K562 (cell line): Measurements from ENCODE around the gene SPTLC1. TPM values are rescaled to one million over a fixed set of nuclear protein-coding genes. Genes with fewer than 3 reads are reported as not detected.

Experiments
- ATAC-seq: fragments of 200-7000 bp; cut with Tn5 transposase; 3 replicates; pipeline ENCODE4 v1.9.1; 2020; ENCODE audit warnings: moderate library complexity
- BruUV-seq: library from RNA; stranded (reverse); fragments of 400-500 nt; replicated peaks from 2 replicates; lab custom pipeline; 2021; lab: Mats Ljungman, UMichigan
- CTCF ChIA-PET: fragments of 300-600 bp; formaldehyde crosslinking; extraction: SDS; loops from one replicate; lab custom pipeline; 2021; ENCODE audit warnings: low intra/inter-chr PET ratio; lab: Yijun Ruan, JAX
- POLR2A ChIA-PET: fragments of 300-600, 350-650 bp; sonication (Branson Sonifier 250); formaldehyde crosslinking; extraction: SDS; loops from one replicate; lab custom pipeline; 2021; ENCODE audit warnings: antibody characterized with exemption, inconsistent platforms; lab: Yijun Ruan, JAX
- DNase-seq, 4 experiments: peaks; one replicate each; pipeline versions ENCODE4 v3.0.0 to v3.0.0-alpha.2; 2011 to 2018; ENCODE audit warnings: low spot score in 3 of 4, mixed read lengths in 3 of 4; ENCODE audit errors: extremely low read depth in 1 of 4
- FAIRE-seq: peaks from 2 replicates; lab custom pipeline; 2011; peaks lifted over from hg19 to GRCh38; lab: Jason Lieb, UNC
- H2AFZ ChIP-seq: 2 replicates; pipeline ENCODE4 v1.6.0; 2011; ENCODE audit warnings: low read depth, low read length, control low read depth, inconsistent platforms
- H3K27ac ChIP-seq: fragments of 200-600 bp; 3 replicates; pipeline ENCODE4 v1.8.0; 2011; ENCODE audit warnings: low read depth, mild to moderate bottlenecking, control low read depth, inconsistent platforms, low read length, moderate library complexity, mixed read lengths; ENCODE audit errors: extremely low read depth
- H3K27me3 ChIP-seq, 2 experiments: fragments of 300-600 bp in 1 of 2; 2 replicates in 1 of 2; 3 replicates in 1 of 2; pipeline versions ENCODE4 v1.6.0 to v1.8.0; 2011; ENCODE audit warnings: inconsistent platforms in 2 of 2, low read length in 2 of 2, mild to moderate bottlenecking in 1 of 2, mixed read lengths in 1 of 2, moderate library complexity in 1 of 2; ENCODE audit not compliant: control insufficient read depth in 2 of 2, insufficient read depth in 2 of 2
- H3K36me3 ChIP-seq: fragments of 300-600 bp; 3 replicates; pipeline ENCODE4 v1.8.0; 2011; ENCODE audit warnings: mild to moderate bottlenecking, low read length, inconsistent platforms; ENCODE audit not compliant: control insufficient read depth, insufficient read depth
- H3K4me1 ChIP-seq, 2 experiments: fragments of 200-600 bp in 1 of 2; replicated peaks in 1 of 2; 2 replicates in 1 of 2; 3 replicates in 1 of 2; pipeline versions ENCODE4 v1.5.1 to v1.8.0; 2011; ENCODE audit warnings: inconsistent platforms in 2 of 2, low read length in 2 of 2, mild to moderate bottlenecking in 1 of 2, mixed read lengths in 1 of 2, moderate library complexity in 1 of 2; ENCODE audit not compliant: control insufficient read depth in 2 of 2, insufficient read depth in 2 of 2
- H3K4me2 ChIP-seq: 2 replicates; pipeline ENCODE4 v1.6.1; 2011; ENCODE audit warnings: low read length, control low read depth, inconsistent platforms, mixed read lengths; ENCODE audit not compliant: insufficient read depth
- H3K4me3 ChIP-seq: fragments of 200-600 bp; sonication (generic), shearing (Covaris generic); 2 replicates; pipeline ENCODE4 v1.5.1; 2016; ENCODE audit warnings: control low read depth, inconsistent platforms
- H3K79me2 ChIP-seq: fragments of 200-600 bp; 3 replicates; pipeline ENCODE4 v1.8.0; 2011; ENCODE audit warnings: low read length, inconsistent platforms; ENCODE audit not compliant: control insufficient read depth, insufficient read depth
- H3K9ac ChIP-seq, 2 experiments: 2 replicates each; pipeline versions ENCODE4 v1.6.0 to v1.6.1; 2011; ENCODE audit warnings: low read depth in 2 of 2, low read length in 2 of 2, control low read depth in 1 of 2, inconsistent platforms in 1 of 2, mild to moderate bottlenecking in 1 of 2, mixed read lengths in 1 of 2; ENCODE audit not compliant: insufficient read depth in 1 of 2
- H3K9me1 ChIP-seq: one replicate; pipeline ENCODE4 v1.6.0; 2011; ENCODE audit warnings: inconsistent platforms, mild to moderate bottlenecking, low read length, moderate library complexity; ENCODE audit not compliant: control insufficient read depth, insufficient read depth
- H3K9me3 ChIP-seq: replicated peaks from 2 replicates; pipeline ENCODE4 v1.5.1; 2011; ENCODE audit warnings: low read depth, low read length, inconsistent platforms; ENCODE audit not compliant: control insufficient read depth, insufficient read depth
- H4K20me1 ChIP-seq: replicated peaks from 2 replicates; pipeline ENCODE4 v1.6.1; 2011; ENCODE audit warnings: low read length, inconsistent platforms, mixed read lengths; ENCODE audit not compliant: control insufficient read depth, insufficient read depth
- ATF3 ChIP-seq, 2 experiments: fragments of 450-650 bp in 1 of 2; sonication (generic) in 1 of 2; formaldehyde crosslinking in 1 of 2; IDR thresholded peaks in 1 of 2; conservative IDR thresholded peaks in 1 of 2; 2 replicates each; pipeline versions ENCODE4 v1.6.1 to v1.8.1; 2016 to 2023; ENCODE audit warnings: mild to moderate bottlenecking in 2 of 2, moderate library complexity in 2 of 2, inconsistent platforms in 1 of 2, missing genetic modification reagents in 1 of 2
- ATF7 ChIP-seq: fragments of 450-650 bp; IDR thresholded peaks from 2 replicates; pipeline ENCODE4 v1.7.1; 2014; ENCODE audit warnings: mild to moderate bottlenecking, moderate library complexity
- ERF ChIP-seq: fragments of 450-650 bp; formaldehyde crosslinking; IDR thresholded peaks from 2 replicates; pipeline ENCODE4 v1.4.0; 2020; ENCODE audit warnings: mild to moderate bottlenecking, mixed read lengths
- ILK ChIP-seq: fragments of 450-650 bp; IDR thresholded peaks from 2 replicates; pipeline ENCODE4 v1.6.1; 2016; ENCODE audit warnings: missing genetic modification characterization, low read depth, mild to moderate bottlenecking, missing compliant biosample characterization, moderate library complexity, borderline replicate concordance
- MITF ChIP-seq: IDR thresholded peaks from 2 replicates; pipeline ENCODE4 v1.6.1; 2014; ENCODE audit warnings: antibody characterized with exemption
- MXI1 ChIP-seq: IDR thresholded peaks from 2 replicates; pipeline ENCODE4 v1.6.1; 2011; ENCODE audit warnings: low read depth, mild to moderate bottlenecking, improper control_type of control experiment, low read length
- PHF20 ChIP-seq: fragments of 450-650 bp; IDR thresholded peaks from 2 replicates; pipeline ENCODE4 v1.6.1; 2018; ENCODE audit not compliant: partially characterized antibody
- TGIF2 ChIP-seq: sonication (generic); formaldehyde crosslinking; IDR thresholded peaks from 2 replicates; pipeline ENCODE4 v1.8.1; 2022; ENCODE audit warnings: mild to moderate bottlenecking, missing genetic modification reagents, moderate library complexity
- ZNF277 ChIP-seq: fragments of 250-450 bp; sonication (Bioruptor Pico); IDR thresholded peaks from 2 replicates; pipeline ENCODE4 v1.8.0; 2022; ENCODE audit warnings: inconsistent platforms, mild to moderate bottlenecking, moderate library complexity, borderline replicate concordance
- ZNF384 ChIP-seq: IDR thresholded peaks from 2 replicates; pipeline ENCODE4 v1.6.1; 2012; ENCODE audit warnings: low read depth, low read length, improper control_type of control experiment
- ZNF75A ChIP-seq: fragments of 450-650 bp; formaldehyde crosslinking; IDR thresholded peaks from 2 replicates; pipeline ENCODE4 v1.4.0; 2020; ENCODE audit warnings: mild to moderate bottlenecking
- WGBS: fragments of 100-300 bp; shearing (Covaris generic); methylation state at CpG from one replicate; pipeline ENCODE4 v1.1.6; 2016; ENCODE audit warnings: low coverage, mixed read lengths; ENCODE audit not compliant: insufficient coverage; ENCODE audit errors: missing lambda C conversion rate; 5-methylcytosine and 5-hydroxymethylcytosine counted together
- in situ Hi-C: fragments of 300-500 bp; cut with MboI; formaldehyde crosslinking; loops from 4 replicates; pipeline ENCODE4 v1.15.0; 2018; ENCODE audit warnings: inconsistent platforms, mixed read lengths
- intact Hi-C: fragments of 100-400 bp; cut with micrococcal nuclease; formaldehyde crosslinking; loops from 2 replicates; pipeline ENCODE4 v1.14.2; 2022
- polyA plus RNA-seq, 8 experiments: library from polyadenylated mRNA; depleted of rRNA in 4 of 8; stranded (reverse) in 5 of 8; unstranded in 3 of 8; fragments of >200 nt; fragmentation: Nextera tagmentation in 2 of 8; fragmentation: Illumina TruSeq in 1 of 8; extraction: Ambion mirVana in 2 of 8; extraction: Trizol in 1 of 8; gene quantifications; 2 replicates each; pipeline versions ENCODE4 v1.2.1 to v1.2.3, GENCODE V29; 2011 to 2014; ENCODE audit warnings: inconsistent platforms in 1 of 8, missing spikeins in 1 of 8
- total RNA-seq, 7 experiments: library from RNA; depleted of rRNA in 6 of 7; stranded (reverse); fragments of >200 nt in 6 of 7; fragmentation: Illumina TruSeq in 2 of 7; extraction: Trizol in 2 of 7; gene quantifications; 2 replicates each; pipeline versions ENCODE4 v1.2.1 to v1.2.3, GENCODE V29; 2011 to 2021; ENCODE audit warnings: low replicate concordance in 1 of 7

Gene SPTLC1
- total and polyA plus RNA-seq, 9 of the 15 experiments (the other 6 are each of a cell fraction or from before 2014, with no cell fraction given): 58.8 to 125 (median 84.5) TPM

- no peak for TF ChIP-seq TGIF2 (CRISPR knock-in tag)
Observed at GRCh38 chr9:92164975-92165374, 49.8 kb upstream of the SPTLC1 start (continued).

- Histone ChIP-seq H3K27ac (no peak overlapping the region), H4K20me1 (no peaks in the 10 kb centered on the region), H2AFZ (no peak overlapping the region), H3K4me2 (no peak overlapping the region), H3K36me3 (no peaks in the 10 kb centered on the region), H3K9me3 (peaks cover 5% of the 10 kb centered on the region; the same call in 1 of the 2 replicates), H3K4me1 (no peaks in the 10 kb centered on the region; a peak in 1 of 5 replicates), H3K27me3 (peaks cover 4 to 17% of the 10 kb centered on the region in 2 experiments; a peak in 4 of 5 replicates), H3K4me3 (no peak overlapping the region), H3K79me2 (no peaks in the 10 kb centered on the region), H3K9ac (no peak overlapping the region), H3K9me1 (no peaks in the 10 kb centered on the region)
- DNase-seq (peak in 1 of 4 experiments; percentile 11), ATAC-seq (no peak), FAIRE-seq (no peak)
- intact Hi-C loops: no loop called here
- BruUV-seq: no TSS peak
- WGBS: 0% methylated on average over 2 of the region's 2 CpGs
- TF ChIP-seq ATF3 (IDR thresholded peaks at IDR 0.05) (peak; percentile 56; the same call in 1 of the 2 replicates), ATF3 (CRISPR knock-in tag; conservative IDR thresholded peaks at IDR 0.05) (no peak), MITF (no peak), ILK (tag) (no peak), ZNF277 (CRISPR knock-in tag) (no peak), ZNF384 (no peak), ZNF75A (CRISPR knock-in tag) (no peak), ATF7 (0 out of 2 replicates have a peak, but pooled peaks have one; percentile 30), PHF20 (no peak), MXI1 (no peak), ERF (CRISPR knock-in tag) (no peak)
- ChIA-PET POLR2A (no interaction called here), CTCF (no interaction called here)
- in situ Hi-C loops: no loop called here
Observed at GRCh38 chr9:92164490-92164889, 49.3 kb upstream of the SPTLC1 start.
